HG03025 (cell line): ENCODE results near the gene PAIP1.
"Not testable (repeated sequence)": the region's sequence is repeated elsewhere in the genome, so short reads cannot be mapped to it uniquely, and the experiment has no call there.

Source experiments
- ATAC-seq: cut with Tn5 transposase; IDR thresholded peaks from one replicate; pipeline ENCODE4 v1.9.1; 2021; ENCODE audit warnings: mild to moderate bottlenecking, moderate library complexity; ENCODE audit not compliant: unreplicated experiment, low FRiP score

The PAIP1 gene

DNA sequence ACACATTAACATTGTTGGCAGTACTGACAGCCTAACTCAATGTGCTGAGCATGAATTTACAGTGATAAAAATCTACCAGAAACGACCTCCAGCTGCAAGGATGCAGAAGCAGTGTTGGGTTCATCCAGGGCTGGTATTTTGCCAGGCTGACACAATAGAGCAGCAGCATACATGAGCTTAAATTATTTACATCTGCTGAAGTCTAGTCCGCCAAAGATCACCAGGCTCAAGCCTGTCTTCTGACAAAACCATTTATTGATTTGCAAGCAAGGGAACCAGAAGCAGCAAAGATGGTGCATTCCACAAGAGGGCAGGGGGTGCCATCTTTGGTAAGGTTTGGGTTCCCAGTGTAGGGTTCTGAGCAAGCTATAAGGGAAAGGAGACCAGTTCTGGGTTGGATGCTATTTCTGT, 33.2 kb downstream of the PAIP1 start:
- ATAC-seq: no peak

DNA sequence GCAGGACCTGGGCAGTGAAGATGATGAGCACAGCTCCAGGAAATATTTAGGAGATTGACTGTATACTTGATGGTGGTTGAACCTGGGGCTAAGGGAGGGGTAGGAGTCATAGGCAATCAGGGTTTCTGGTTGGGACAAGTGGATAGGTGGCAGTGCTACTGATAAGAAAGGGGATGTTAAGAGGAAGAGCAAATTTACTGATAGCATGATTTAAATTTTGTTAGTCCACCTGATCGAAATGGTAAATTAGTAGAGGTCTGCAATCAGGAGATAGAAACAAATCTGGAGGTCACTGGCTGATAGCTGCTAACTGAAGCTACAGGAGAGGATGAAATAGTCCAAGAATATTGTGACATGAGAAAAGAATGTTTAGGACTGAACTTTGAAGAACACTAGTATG, 36.3 kb downstream of the PAIP1 start:
- ATAC-seq: no peak

DNA sequence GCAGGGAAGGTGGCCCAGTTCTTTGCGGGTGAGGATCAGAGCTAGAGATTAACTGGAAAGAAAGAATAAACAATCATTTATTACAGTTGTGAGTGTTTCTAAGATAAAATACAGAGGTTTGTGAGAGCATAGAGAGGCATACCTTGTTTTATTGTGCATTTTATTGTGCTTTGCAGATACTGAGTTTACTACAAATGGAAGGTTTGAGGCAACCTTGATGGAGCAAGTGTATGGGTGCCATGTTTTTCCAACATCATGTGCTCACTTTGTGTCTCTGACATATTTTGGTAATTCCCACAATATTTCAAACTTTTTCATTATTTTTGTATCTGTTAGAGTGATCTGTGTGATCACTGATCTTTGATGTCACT, 41.2 kb downstream of the PAIP1 start:
- ATAC-seq: no peak

DNA sequence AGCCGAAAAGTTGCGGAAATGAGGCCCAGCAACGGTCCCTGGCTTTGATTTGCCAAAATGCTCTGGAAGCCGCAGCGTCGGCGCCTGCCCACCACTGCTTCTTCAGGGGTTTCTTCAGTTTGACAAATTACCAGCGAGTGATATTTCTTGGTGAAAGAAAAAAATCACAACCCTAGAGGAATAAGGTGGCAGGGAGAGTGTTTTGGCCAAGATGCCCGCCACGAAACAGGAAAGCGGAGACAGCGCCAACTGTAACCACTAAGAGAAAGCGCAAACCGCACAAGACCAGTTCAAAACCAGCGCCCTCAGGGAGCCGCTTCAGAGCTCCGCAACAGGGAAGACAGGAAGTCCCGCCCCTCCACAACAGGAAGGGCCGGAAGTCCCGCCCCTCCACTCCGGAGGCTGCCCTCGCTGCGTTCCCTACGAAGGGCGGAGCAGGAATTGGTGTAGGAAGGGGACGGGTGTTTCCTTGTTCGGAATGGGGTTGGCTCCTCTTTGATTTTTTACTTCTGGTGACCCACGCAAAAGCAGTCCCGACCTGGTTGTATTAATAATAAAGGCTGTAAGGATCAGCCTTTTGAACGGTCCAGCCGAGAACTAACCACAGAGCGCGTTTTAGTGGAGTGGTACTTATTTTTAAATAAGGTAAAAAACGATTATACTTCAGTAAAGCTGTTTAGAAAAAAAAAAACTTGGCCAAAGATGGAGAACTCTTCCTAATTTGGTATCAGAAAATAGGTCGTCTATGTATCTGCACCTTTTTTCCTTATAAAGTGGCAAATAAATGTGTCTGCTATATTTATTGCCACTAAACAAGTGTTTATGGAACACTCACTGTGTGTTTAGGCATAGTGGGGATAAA, 41.8 kb downstream of the PAIP1 start, which contains the start of gene C5orf34:
Gene C5orf34, minus strand, starts transcription at position 333 of the 862 bp plus-strand sequence. CDS start 5,809 bp downstream, outside the sequence.
- peak; percentile 97 for ATAC-seq

DNA sequence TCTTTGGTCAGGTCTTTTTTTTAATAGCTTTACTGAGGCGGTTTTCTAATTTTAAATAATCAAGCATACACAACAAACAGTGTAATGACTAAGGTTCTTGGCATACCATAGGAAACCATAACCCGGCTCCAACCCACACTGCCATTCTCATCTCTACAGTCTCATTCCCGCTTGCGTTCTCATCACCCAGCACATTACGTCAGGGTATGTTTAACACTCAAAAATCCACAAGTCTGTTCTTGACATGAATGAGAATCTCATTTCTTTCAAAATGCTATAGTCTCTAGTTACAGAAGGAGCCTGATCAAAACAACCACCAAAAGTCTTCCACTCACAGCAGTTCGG, 42.4 kb downstream of the PAIP1 start:
- peak; percentile 36 for ATAC-seq

DNA sequence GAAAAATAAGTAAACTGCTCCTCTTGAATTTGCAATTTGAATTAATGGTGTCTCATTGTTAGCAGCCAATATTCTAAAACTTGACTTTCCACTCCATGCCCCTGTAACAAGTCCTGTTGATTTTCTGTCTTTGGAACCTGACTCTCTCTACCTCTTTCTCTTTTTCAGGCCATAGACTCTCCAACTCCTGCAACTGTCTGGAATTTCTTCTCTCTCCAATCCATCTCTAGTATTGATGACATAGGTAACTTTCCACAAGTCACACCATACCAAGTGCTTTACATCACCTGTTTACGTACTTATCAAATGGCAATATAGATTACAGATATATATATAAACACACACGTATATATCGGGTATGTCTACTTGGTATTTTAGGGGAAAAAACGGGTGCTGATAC, 42.9 kb downstream of the PAIP1 start:
- no peak for ATAC-seq

DNA sequence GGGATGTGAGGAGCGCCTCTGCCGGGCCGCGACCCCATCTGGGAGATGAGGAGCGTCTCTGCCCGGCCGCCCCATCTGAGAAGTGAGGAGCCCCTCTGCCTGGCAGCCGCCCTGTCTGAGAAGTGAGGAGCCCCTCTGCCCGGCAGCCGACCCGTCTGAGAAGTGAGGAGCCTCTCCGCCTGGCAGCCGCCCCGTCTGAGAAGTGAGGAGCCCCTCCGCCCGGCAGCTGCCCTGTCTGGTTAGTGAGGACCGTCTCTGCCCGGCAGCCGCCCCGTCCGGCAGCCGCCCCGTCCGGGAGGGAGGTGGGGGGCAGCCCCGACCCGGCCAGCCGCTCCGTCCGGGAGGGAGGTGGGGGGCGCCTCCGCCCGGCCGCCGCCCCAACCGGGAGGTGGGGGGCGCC, 45.8 kb downstream of the PAIP1 start:
- ATAC-seq: not testable (repeated sequence)

DNA sequence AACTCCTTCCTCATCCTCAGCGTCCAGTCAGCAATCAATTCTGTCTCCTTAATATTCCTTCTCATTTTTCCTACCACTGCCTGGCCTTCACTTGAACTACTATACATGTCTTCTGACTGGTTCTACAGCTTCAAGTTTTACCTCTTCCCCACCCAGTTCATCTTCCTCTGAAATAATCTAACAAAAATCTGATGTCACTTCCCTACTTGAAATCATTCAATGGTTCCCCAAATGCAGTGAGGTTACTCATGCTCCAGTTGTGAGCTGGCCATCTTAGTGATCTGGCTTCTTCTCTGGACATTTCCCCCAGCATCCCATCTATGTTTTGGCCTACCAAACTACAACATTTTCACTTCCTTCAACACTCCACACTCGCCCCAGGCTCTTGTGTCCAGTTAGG, 58.3 kb downstream of the PAIP1 start:
- no peak for ATAC-seq

DNA sequence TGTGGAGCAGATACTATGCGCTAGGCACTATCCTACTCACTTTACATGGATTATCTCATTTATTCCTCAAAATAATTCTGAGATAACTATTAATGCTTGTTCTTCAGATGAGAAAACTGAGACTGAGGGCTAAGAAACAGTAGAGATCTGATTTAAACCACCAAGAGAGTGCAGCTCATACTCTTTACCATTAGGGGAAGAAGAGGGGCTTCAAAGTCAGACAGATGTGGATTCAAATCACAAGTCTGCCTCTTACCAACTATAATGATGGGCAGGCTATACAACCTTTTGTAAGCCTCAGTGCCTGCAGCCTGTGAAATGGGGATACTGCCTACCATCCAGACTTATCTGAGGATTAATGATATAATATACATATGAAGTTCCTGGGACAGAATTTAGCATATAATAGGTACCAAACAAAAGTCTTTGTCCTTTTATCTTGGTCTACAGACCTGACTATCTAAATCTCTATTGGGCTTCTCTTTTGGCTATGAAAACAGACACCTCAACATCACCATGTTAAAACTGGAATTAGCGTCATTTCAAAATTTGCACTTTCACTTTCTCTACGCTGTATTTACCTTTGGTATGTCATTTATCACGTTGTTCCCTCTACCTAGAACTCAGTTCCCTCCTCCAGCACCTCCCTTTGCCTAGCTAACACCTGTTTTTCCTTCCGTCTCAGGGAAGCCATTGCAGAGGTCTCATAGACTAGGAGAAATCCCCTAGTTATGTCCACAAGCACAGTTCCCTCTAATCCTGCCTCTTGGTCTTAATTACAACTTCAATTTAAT, 59.4 kb downstream of the PAIP1 start:
- no peak for ATAC-seq

DNA sequence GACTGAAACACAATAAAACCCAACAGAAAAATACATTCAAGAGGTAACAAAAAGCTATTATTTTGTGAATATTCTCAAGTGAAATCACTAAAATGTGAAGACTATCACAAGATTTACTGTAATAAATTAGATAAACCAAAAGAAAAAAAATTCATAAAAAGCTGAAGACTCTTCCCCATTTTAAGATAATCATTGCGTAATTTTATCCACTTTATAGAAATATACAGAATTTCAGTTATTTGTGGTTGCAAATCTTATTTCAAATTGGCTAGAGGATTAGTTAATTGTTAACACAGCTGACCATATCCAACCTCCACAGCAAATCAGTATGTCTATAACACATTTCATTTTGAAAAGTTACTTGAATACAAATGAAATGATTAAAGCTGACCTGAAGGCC, 65.6 kb downstream of the PAIP1 start:
- no peak for ATAC-seq

DNA sequence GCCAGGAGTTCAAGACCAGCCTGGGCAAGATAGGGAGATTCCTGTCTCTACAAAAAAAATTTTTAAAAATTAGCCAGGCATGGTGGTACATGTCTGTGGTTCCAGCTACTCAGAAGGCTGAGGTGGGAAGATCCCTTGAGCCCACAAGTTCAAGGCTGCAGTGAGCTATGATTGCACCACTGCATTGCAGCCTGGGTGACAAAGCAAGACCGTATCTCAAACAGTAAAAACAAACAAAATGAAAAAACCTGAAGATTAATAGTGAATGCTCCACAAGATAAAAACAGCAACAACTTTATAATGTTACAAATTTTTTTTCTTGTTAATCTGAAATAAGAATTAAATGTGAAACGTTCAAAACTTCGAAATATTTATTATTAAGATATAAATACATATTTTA, 70.5 kb downstream of the PAIP1 start:
- ATAC-seq: no peak

DNA sequence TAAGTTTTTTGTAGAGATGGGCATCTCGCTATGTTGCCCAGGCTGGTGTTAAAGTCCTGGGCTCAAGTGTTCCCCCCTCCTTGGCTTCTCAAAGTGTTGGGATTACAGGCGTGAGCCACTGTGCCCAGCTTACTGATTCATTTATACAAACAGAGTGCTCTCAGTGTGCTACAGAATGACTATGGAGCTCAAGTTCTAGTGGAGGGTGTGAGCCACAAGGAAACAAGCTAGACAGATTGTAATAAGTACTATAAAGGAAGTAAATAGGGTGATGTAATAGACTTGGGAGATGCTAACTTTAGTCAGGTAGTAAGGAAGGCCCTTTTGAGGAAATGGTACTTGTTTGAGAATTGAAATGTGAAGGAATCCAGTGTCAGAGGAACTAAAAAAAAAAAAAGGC, 71.5 kb downstream of the PAIP1 start:
- no peak for ATAC-seq

DNA sequence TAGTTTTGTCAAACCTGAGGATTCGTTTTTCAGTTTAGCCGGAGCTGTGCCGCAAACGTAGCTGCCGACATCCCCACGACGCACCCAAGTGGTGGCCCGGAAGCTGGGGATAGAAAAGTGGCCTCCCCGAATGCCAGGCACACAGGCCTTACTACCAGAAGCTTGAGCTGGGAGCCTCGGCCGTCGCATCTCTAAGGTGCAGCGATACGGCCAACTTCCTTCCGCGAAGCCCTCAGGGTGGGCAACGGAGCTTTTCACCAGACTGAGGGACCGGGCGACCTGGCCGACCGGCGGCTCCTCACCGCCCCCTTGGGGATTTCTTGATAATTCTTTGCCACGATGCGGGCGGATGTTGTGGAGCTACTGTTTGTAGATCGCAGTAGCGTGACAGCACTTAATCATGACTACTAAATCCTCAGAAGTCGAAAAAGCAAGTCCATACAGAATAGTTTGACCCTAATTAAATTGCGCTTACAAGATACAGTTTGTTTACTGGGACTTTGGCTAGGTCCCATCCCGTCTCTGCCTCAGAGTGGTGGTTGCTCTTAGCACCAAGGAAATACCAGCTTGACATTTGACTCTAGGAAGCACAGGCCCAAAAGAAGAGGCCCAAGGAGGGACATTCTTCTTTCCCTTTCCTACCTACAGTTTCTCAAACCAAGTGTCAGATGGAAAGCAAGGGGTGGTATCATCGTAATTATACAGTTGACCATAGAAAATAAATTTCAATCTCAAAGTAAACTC, 72.6 kb downstream of the PAIP1 start:
- ATAC-seq: peak; percentile 67

DNA sequence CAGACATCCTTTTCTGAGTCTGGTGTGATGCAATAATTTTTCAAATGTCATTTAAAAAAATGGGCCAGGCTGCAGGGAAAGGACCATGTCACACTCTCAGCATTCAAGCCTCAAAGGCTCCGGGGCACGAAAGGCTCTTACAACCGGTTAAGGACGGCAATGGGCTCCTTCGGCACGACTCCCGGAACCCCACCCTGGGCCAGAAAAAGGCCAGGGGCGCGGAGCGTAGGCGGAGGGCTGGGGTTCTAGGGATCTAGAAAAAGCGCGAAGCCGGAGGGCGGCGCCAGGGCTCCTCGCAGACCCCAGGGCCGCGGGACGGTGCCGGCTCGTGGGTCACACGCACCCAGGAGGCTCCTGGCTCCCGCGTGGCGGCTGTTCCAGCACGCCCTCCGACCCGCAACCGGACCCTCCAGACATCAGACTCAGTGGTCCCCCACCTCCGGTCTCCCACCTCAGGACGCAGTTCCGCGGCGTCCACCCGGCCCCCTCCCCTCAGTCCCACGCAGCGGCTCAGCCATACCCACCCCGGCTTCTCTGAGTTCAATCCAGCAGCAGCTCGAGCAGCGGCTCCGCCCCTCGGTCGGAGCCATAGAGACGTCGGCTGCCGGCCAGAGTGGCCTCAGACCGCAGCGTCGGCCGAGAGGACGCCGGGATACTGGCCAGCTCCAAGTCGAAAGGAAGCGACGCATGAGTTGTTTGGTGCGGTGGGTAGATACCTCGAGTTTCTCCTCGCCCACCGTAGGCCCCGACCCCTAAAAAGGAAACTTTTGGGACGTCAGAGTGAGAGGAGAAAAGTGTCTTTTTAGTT, 73.4 kb downstream of the PAIP1 start, which contains the start of gene TMEM267:
Gene TMEM267, minus strand, starts transcription at position 568 of the 808 bp plus-strand sequence. CDS start 29,896 bp downstream, outside the sequence.
- ATAC-seq: peak; percentile 88

DNA sequence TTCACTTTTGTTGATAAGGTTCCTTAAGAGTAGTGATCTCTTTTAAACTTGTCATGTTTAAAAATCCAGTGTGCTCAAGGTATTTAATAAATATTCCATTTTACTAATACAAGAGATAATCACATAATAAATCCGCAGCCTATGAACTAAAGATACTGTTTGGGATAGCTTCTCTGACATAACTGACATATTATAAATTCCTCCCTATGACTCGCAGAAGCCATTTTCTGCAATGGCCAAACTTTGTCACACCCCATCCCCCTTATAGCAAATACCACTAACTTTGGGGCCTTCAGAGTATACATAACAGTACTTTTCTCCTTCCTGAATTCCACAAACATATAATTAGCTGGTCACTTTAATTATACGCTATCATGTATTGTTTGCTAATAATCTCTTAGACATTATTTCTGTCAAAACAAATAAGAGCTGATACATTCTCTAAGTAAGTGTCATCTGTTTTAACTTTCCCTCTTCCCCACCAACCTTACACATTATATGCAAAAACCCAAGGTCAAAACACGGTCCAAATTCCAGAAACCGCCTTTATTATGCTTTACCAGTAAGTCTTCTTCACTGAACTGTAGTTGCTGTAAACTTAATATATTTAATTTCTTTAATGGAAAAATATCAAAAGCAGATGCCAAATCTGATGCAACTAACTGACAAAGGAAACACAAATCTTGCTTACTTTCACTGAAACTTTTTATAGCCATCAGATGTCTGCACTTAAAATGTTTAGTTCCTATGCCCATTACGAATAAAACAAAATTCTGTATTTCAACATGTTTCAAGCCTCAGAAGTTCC, 74.2 kb downstream of the PAIP1 start:
- no peak for ATAC-seq
